Mammary epithelial cell (primary cell): ENCODE results near the gene LUC7L.

ENCODE experiments used
- EZH2 ChIP-seq: IDR thresholded peaks from 2 replicates; pipeline ENCODE4 v1.6.1; 2012; ENCODE audit warnings: low read length, inconsistent platforms, borderline replicate concordance
- TF ChIP-seq, protein P1 (sequence below), 2 donors: IDR thresholded peaks in 1 of 2; conservative IDR thresholded peaks in 1 of 2; 2 replicates each; pipeline ENCODE4 v1.5.1; 2011 to 2012; ENCODE audit warnings: inconsistent platforms in 2 of 2, low read length in 2 of 2, mild to moderate bottlenecking in 2 of 2, control low read depth in 1 of 2, low read depth in 1 of 2; ENCODE audit not compliant: insufficient read depth in 1 of 2; ENCODE audit errors: extremely low read depth in 1 of 2

DNA sequence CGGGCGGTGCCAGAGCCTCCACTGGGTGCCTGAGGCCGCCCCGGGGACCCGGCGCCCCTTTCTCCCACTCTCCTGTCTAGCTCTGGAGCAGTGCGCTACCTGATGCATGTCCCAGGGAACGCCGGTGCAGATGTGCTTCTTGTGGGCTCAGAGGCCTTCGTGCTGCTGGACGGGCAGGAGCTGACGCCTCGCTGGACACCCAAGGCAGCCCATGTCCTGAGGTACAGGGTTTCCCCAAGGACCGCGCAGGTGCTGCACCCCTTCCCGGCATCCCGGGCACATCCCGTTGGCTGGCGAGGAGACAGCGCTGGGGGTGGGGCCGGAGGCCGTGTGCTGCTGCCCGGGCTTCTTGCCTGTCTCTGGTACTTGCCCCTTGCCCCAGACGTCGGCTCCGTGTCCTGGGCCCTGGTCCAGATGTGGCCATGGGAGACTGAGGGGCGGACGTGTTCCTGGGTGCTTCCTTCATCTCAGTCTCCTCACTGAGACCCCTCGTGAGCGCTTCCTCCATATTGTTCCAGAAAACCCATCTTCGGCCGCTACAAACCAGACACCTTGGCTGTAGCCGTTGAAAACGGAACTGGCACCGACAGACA lies 34.0 kb upstream of the LUC7L start:
- TF ChIP-seq, protein P1, sequence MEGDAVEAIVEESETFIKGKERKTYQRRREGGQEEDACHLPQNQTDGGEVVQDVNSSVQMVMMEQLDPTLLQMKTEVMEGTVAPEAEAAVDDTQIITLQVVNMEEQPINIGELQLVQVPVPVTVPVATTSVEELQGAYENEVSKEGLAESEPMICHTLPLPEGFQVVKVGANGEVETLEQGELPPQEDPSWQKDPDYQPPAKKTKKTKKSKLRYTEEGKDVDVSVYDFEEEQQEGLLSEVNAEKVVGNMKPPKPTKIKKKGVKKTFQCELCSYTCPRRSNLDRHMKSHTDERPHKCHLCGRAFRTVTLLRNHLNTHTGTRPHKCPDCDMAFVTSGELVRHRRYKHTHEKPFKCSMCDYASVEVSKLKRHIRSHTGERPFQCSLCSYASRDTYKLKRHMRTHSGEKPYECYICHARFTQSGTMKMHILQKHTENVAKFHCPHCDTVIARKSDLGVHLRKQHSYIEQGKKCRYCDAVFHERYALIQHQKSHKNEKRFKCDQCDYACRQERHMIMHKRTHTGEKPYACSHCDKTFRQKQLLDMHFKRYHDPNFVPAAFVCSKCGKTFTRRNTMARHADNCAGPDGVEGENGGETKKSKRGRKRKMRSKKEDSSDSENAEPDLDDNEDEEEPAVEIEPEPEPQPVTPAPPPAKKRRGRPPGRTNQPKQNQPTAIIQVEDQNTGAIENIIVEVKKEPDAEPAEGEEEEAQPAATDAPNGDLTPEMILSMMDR (conservative IDR thresholded peaks at IDR 0.05 in 1 of 2, IDR thresholded peaks at IDR 0.05 in 1 of 2; ENCODE audit: extremely low read depth in 1 of 2, insufficient read depth in 1 of 2, low read depth in 1 of 2, low read length in 2 of 2): no peak
- TF ChIP-seq EZH2: no peak
